ACC112 (cell line): ENCODE results near the gene POU4F1.

Source experiments
- H2AFZ ChIP-seq: fragments of 200-600 bp; sonication (generic); one replicate; pipeline ENCODE4 v1.6.0; 2017; ENCODE audit warnings: antibody characterized with exemption, low read length; ENCODE audit not compliant: unreplicated experiment
- H3K27ac ChIP-seq: fragments of 200-600 bp; sonication (generic); 2 replicates; pipeline ENCODE4 v1.5.1; 2014; ENCODE audit warnings: low read depth, mild to moderate bottlenecking, antibody characterized with exemption, low read length, moderate library complexity
- H3K27me3 ChIP-seq: fragments of 200-600 bp; sonication (generic); 2 replicates; pipeline ENCODE4 v1.6.1; 2014; ENCODE audit warnings: mild to moderate bottlenecking, antibody characterized with exemption, low read length, moderate library complexity, mixed read lengths; ENCODE audit not compliant: insufficient read depth
- H3K36me3 ChIP-seq: fragments of 200-600 bp; sonication (generic); 2 replicates; pipeline ENCODE4 v1.6.1; 2016; ENCODE audit warnings: mild to moderate bottlenecking, antibody characterized with exemption, low read length, moderate library complexity, mixed read lengths; ENCODE audit not compliant: insufficient read depth
- H3K4me1 ChIP-seq: fragments of 200-600 bp; sonication (generic); one replicate; pipeline ENCODE4 v1.6.1; 2016; ENCODE audit warnings: low read length, mixed read lengths; ENCODE audit not compliant: insufficient read depth, unreplicated experiment, control insufficient read depth
- H3K4me3 ChIP-seq: fragments of 200-600 bp; sonication (generic); 2 replicates; pipeline ENCODE4 v1.5.1; 2014; ENCODE audit warnings: mild to moderate bottlenecking, low read depth, low read length
- H3K79me2 ChIP-seq: fragments of 200-600 bp; sonication (generic); one replicate; pipeline ENCODE4 v1.6.0; 2016; ENCODE audit warnings: low read length; ENCODE audit not compliant: control insufficient read depth, unreplicated experiment, insufficient read depth

POU4F1 gene

GRCh38 chr13:78587395-78587794 is 16.0 kb downstream of the POU4F1 start:
- Histone ChIP-seq H3K27ac (no peak overlapping the region), H3K79me2 (no peaks in the 10 kb centered on the region), H2AFZ (no peak overlapping the region), H3K27me3 (peaks cover 97% of the 10 kb centered on the region), H3K4me1 (no peaks in the 10 kb centered on the region), H3K4me3 (no peak overlapping the region), H3K36me3 (no peaks in the 10 kb centered on the region)

- peaks cover 96% of the 10 kb centered on the region for H3K27me3 ChIP-seq
- no peaks in the 10 kb centered on the region for H3K36me3 ChIP-seq
- no peaks in the 10 kb centered on the region for H3K4me1 ChIP-seq
- H3K79me2 ChIP-seq = no peaks in the 10 kb centered on the region
- no peak overlapping the region for H3K4me3 ChIP-seq
- H2AFZ ChIP-seq = no peak overlapping the region
- H3K27ac ChIP-seq = no peak overlapping the region
These were observed 16.6 kb downstream of the POU4F1 start for GRCh38 chr13:78586706-78587105.

- Histone ChIP-seq H3K27ac (no peak overlapping the region), H3K27me3 (peaks cover 25% of the 10 kb centered on the region; the same call in 1 of the 2 replicates), H2AFZ (no peak overlapping the region), H3K4me1 (no peaks in the 10 kb centered on the region), H3K4me3 (no peak overlapping the region), H3K79me2 (no peaks in the 10 kb centered on the region), H3K36me3 (no peaks in the 10 kb centered on the region)
These were observed 27.1 kb downstream of the POU4F1 start for GRCh38 chr13:78576261-78576660.

- no peaks in the 10 kb centered on the region for H3K79me2 ChIP-seq
- no peak overlapping the region for H3K4me3 ChIP-seq
- H3K36me3 ChIP-seq = no peaks in the 10 kb centered on the region
- no peak overlapping the region for H3K27ac ChIP-seq
- no peak overlapping the region for H2AFZ ChIP-seq
- peaks cover 18% of the 10 kb centered on the region for H3K27me3 ChIP-seq
- no peaks in the 10 kb centered on the region for H3K4me1 ChIP-seq
These were observed 30.9 kb downstream of the POU4F1 start for GRCh38 chr13:78572459-78572858.

- H3K79me2 ChIP-seq = no peaks in the 10 kb centered on the region
- H3K27me3 ChIP-seq = peaks cover 20% of the 10 kb centered on the region
- no peaks in the 10 kb centered on the region for H3K36me3 ChIP-seq
- no peak overlapping the region for H3K27ac ChIP-seq
- no peak overlapping the region for H2AFZ ChIP-seq
- no peak overlapping the region for H3K4me3 ChIP-seq
- H3K4me1 ChIP-seq = no peaks in the 10 kb centered on the region
These were observed 34.3 kb downstream of the POU4F1 start for GRCh38 chr13:78569029-78569428.

- Histone ChIP-seq H2AFZ (no peak overlapping the region), H3K27me3 (peaks cover 19% of the 10 kb centered on the region), H3K36me3 (no peaks in the 10 kb centered on the region), H3K79me2 (no peaks in the 10 kb centered on the region), H3K4me3 (no peak overlapping the region), H3K27ac (no peak overlapping the region), H3K4me1 (no peaks in the 10 kb centered on the region)
These were observed 36.7 kb downstream of the POU4F1 start for GRCh38 chr13:78566631-78567030.

- H3K36me3 ChIP-seq = no peaks in the 10 kb centered on the region
- H3K27ac ChIP-seq = no peak overlapping the region
- no peak overlapping the region for H3K4me3 ChIP-seq
- peaks cover 8% of the 10 kb centered on the region; the same call in 1 of the 2 replicates for H3K27me3 ChIP-seq
- no peaks in the 10 kb centered on the region for H3K79me2 ChIP-seq
- H3K4me1 ChIP-seq = no peaks in the 10 kb centered on the region
- no peak overlapping the region for H2AFZ ChIP-seq
These were observed 41.0 kb downstream of the POU4F1 start for GRCh38 chr13:78562237-78562889.
